LNCAP (cell line): ENCODE results near the gene SPHK1.

Source experiments
- TF ChIP-seq, protein P1 (sequence below): fragments of 450-650 bp; IDR thresholded peaks from 2 replicates; pipeline ENCODE4 v1.5.1; 2017; ENCODE audit warnings: mild to moderate bottlenecking

The SPHK1 gene

GRCh38 chr17:76384987-76385891, 830 bp downstream of the SPHK1 start:
- TF ChIP-seq, protein P1, sequence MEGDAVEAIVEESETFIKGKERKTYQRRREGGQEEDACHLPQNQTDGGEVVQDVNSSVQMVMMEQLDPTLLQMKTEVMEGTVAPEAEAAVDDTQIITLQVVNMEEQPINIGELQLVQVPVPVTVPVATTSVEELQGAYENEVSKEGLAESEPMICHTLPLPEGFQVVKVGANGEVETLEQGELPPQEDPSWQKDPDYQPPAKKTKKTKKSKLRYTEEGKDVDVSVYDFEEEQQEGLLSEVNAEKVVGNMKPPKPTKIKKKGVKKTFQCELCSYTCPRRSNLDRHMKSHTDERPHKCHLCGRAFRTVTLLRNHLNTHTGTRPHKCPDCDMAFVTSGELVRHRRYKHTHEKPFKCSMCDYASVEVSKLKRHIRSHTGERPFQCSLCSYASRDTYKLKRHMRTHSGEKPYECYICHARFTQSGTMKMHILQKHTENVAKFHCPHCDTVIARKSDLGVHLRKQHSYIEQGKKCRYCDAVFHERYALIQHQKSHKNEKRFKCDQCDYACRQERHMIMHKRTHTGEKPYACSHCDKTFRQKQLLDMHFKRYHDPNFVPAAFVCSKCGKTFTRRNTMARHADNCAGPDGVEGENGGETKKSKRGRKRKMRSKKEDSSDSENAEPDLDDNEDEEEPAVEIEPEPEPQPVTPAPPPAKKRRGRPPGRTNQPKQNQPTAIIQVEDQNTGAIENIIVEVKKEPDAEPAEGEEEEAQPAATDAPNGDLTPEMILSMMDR, result no peak

- TF ChIP-seq, protein P1, result peak; percentile 83
These were observed 1.7 kb downstream of the SPHK1 start for GRCh38 chr17:76385892-76386786.

DNA sequence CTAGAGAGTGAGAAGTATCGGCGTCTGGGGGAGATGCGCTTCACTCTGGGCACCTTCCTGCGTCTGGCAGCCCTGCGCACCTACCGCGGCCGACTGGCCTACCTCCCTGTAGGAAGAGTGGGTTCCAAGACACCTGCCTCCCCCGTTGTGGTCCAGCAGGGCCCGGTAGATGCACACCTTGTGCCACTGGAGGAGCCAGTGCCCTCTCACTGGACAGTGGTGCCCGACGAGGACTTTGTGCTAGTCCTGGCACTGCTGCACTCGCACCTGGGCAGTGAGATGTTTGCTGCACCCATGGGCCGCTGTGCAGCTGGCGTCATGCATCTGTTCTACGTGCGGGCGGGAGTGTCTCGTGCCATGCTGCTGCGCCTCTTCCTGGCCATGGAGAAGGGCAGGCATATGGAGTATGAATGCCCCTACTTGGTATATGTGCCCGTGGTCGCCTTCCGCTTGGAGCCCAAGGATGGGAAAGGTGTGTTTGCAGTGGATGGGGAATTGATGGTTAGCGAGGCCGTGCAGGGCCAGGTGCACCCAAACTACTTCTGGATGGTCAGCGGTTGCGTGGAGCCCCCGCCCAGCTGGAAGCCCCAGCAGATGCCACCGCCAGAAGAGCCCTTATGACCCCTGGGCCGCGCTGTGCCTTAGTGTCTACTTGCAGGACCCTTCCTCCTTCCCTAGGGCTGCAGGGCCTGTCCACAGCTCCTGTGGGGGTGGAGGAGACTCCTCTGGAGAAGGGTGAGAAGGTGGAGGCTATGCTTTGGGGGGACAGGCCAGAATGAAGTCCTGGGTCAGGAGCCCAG, 2.8 kb downstream of the SPHK1 start:
- TF ChIP-seq, protein P1, result no peak

DNA sequence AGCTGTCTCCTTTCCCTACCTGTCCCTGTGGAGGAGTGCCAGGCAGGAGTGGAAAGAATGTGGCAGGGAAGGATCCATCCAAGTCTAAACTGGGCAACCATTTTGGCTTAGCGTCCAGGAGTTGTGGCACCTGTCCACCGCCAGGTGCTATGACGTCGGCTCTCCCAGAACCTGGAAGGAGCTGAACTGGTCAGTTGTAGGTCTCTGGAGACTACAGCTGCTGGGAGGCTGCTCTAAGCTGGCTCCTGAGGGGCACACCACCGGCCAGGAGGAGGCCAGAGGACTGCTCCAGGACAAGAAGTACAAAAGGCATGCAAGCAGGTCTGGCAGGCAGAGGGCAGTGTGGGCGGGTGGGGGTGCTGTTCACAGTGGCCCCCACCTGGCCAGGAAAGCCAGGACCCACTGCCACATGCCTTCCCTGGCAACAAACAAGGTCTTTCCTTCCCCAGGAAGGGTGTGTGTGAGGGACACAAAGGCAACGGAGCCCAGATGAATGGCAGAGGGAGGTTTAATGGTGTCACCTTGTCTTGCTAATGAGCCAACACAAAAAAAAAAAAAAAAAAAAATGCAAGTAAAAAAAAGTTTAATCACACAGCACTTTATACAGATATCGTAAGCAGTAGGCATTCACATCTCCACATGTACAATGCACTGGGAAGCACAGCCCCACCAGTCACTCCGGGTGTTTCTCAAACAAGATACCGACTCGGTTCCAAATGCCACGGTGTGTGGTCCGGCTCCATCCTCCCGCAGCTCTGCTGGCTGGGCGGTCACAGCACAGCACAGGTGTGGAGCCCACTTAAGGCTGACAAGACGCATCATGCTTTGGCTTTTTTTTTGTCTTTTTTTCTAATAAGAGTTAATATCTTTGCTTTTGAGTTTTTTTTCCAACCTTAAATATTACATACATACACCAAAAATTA, 4.8 kb downstream of the SPHK1 start:
- TF ChIP-seq, protein P1, result no peak; the same call in 1 of the 2 replicates

DNA sequence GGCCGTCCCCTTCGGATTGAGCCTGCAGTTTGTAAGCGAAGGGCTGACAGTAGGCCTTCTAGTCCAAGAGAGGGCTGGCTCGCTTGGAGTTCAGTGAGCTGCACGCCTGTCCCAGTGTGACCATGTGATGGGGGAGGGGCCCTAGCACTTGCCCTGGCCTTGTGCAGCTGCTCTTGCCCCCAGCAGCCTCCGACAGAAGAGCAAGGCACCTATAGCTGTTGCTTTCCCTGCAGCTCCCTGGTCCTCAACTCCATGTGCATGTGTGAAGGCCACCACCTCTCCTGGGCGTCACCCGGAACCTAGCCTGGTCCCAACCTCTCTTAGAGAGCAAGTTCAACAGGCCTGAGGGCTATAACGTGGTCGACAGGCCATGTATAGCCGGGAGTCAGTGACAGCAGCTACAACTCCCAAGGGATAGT, 5.6 kb downstream of the SPHK1 start:
- TF ChIP-seq, protein P1, result no peak

DNA sequence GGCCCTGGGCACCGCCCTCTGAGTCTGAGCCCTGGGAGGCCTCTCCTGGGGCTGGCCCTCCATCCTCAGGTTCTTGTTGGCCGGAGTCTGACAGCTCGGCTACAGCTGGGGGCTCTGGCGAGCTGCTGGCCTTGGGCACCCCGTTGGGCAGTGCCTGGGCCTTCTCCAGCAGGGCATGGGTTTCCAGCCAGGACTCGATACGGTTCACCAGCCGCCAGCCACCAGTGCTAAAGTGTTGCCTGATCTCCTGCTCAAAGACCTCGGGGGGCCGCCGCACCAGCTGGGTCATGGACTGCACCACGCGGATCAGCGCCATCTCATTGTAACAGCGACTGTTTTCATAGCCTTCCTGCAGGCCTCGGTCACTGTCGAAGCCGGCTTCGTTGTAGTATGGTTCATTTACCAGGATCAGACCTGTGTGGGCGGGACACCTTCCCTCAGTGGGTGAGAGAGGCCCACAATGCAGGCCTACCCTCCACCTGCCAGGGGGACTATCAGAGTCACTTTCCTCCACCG, 6.8 kb downstream of the SPHK1 start:
- TF ChIP-seq, protein P1, result no peak
